ENCODE data around the gene CXCL3.

CXCL3 gene

GRCh38 chr4:74056114-74056857 lies 17.8 kb upstream of the CXCL3 start:
- in situ Hi-C loops (cut with MboI; ENCODE audit: low sequenced_read_pairs), result no loop called here

- in situ Hi-C loops (cut with MboI; ENCODE audit: low sequenced_read_pairs), result no loop called here
These were observed 17.0 kb upstream of the CXCL3 start for GRCh38 chr4:74055498-74055897.

DNA sequence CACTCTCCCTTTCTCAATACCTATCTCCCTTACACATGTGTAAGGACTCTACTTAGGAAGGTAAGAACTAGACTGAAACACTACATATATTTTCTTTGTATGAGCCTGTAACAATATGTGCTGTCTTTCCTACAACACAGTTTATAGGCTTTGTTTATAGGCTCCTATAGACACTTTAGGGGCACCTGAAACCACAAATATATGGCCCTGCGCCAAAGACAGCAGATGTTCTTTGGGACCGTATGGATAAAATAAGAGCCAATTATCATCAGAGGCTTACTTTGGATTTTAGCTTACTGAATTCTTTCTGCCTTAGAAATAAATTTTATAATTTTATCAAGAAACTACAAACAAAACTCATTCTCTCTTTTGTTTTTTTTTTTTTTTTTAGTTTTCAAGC lies 16.6 kb upstream of the CXCL3 start:
- in situ Hi-C loops (cut with MboI; ENCODE audit: low sequenced_read_pairs), result no loop called here

DNA sequence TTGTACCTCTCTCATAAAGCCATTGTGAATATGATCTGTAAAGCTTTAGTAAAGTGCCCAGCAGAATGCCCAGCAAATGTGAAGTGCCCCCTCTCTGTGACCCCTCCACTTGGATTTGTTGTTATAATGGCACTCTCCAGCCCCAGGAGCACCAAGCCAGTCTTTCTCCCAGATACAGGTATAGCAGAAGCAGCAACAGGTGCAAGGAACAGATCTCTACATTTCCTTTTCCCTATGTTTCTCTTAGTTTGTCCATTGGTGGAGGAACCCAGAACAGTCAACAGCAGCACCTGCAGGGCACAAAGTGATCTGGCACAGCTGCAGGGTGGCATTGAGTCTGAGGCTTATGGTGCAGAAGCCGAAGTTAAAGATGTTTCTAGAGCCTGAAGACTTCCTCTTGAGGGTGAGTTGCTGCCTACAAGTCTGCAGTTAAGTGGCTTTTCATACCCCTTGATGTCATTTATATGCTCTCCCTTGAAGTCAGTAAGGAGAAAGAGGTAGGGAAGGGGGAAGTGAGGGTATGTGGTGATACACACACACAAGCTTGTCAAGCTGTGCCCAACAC lies 16.1 kb upstream of the CXCL3 start:
- in situ Hi-C loops (cut with MboI; ENCODE audit: low sequenced_read_pairs), result no loop called here

DNA sequence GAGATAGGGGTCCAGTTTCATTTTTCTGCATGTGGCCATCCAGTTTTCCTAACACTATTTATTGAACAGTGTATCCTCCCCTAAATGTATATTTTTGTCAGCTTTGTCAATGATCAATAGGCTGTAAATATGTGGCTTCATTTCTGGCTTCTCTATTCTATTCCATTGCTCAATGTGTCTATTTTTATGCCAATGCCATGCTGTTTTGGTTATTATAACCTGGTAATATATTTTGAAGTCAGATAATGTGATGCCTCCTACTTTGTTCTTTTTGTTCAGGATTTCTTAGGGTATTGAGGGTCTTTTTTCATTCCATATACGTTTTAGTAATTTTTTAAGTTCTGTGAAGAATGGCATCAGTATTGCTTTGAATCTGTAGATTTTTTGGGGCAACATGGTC lies 8.7 kb upstream of the CXCL3 start:
- in situ Hi-C loops (cut with MboI; ENCODE audit: low sequenced_read_pairs), result no loop called here

- in situ Hi-C loops (cut with MboI; ENCODE audit: low sequenced_read_pairs), result no loop called here
These were observed 7.3 kb upstream of the CXCL3 start for GRCh38 chr4:74045772-74046171.

GRCh38 chr4:74045247-74045646 lies 6.8 kb upstream of the CXCL3 start:
- in situ Hi-C loops (cut with MboI; ENCODE audit: low sequenced_read_pairs), result no loop called here

GRCh38 chr4:74044677-74045076 lies 6.2 kb upstream of the CXCL3 start:
- in situ Hi-C loops (cut with MboI; ENCODE audit: low sequenced_read_pairs), result no loop called here

DNA sequence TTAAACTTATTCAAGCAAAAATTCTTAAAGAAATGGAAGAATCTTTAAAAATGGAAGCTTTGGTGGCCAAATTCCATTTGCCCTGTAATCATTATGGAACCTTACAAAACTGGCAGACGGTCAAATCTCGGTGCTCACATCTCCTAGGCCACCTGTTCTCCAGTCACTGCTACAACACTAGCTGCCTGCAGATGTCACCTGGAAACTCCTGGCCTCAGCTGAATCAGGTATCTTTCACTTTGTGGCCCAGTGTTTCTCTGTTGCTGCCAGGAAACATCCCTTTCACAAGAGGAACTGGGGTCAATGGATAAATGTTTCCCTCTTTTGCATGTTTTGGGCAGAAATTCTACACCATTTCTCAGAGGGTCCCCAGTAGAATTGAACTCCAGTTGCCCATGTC lies 4.2 kb upstream of the CXCL3 start:
- in situ Hi-C loops (cut with MboI; ENCODE audit: low sequenced_read_pairs), result no loop called here

DNA sequence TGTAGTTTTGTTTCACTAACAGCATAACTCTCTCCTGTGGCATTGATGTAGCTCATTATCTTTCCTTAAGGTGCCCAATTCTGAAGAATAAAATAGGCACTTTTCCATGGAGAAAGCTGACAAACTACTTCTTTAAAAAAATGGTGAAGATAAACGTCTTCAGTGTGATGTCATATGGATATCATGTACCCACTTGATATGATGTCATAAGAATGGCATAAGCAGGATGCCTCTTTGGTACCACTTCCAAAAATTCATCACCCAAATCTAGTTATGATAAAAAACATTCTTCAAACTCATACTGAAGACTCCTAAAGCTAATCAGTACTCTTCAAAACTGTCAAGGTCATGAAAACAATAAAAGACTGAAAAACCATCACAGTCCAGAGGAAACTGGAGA lies 2.9 kb upstream of the CXCL3 start:
- in situ Hi-C loops (cut with MboI; ENCODE audit: low sequenced_read_pairs), result no loop called here

GRCh38 chr4:74039315-74039763 lies 850 bp upstream of the CXCL3 start:
- in situ Hi-C loops (cut with MboI; ENCODE audit: low sequenced_read_pairs), result no loop called here

DNA sequence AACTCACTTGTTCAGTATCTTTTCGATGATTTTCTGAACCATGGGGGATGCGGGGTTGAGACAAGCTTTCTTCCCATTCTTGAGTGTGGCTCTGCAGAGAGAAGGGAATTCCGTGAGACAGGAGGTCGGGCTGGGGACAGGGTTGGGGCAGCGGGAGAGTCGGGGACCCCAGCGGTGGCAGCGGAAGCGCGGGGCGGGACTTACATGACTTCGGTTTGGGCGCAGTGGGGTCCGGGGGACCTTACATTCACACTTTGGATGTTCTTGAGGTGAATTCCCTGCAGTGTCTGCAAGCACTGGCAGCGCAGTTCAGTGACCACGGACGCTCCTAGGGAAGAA lies 434 bp downstream of the CXCL3 start:
- in situ Hi-C loops (cut with MboI; ENCODE audit: low sequenced_read_pairs), result no loop called here

DNA sequence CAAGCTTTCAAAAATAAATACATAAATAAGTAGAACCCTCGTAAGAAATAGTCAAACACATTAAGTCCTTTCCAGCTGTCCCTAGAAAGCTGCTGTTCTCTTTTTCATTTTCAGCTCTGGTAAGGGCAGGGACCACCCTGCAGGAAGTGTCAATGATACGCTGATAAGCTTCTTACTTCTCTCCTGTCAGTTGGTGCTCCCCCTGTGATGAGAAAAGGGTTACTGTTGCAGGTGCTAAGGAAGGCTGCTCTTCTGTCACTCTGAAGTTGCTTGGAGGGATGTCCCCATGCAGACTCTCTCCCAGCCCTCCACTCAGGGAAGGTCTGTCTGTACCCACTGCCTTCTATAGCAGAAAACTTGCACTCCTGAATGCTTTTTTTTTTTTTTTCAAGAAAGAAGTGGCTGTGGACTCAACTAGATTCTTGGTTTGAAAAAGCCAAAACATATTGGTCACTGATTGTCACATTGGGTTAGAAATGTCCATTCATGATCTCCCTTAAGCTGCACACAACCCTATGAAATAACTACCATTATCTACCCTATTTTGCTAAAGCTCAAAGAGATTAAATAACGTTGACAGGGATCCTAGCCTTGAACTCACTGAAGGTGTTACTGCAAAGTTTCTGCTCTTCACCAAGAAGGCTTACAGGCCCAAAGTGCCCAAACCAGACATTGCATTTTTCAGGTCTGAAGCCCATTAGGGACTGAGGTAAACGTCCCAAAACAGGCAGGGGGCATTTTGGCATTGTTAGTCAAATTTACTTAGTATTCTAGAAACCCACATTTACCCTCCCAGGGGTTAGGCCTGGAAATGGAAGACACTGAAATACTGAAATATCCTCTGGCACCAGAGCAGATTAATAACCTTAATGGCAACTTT lies 1.2 kb downstream of the CXCL3 start:
- in situ Hi-C loops (cut with MboI; ENCODE audit: low sequenced_read_pairs), result no loop called here

- in situ Hi-C loops (cut with MboI; ENCODE audit: low sequenced_read_pairs), result no loop called here
These were observed 4.8 kb downstream of the CXCL3 start for GRCh38 chr4:74033739-74034138.

DNA sequence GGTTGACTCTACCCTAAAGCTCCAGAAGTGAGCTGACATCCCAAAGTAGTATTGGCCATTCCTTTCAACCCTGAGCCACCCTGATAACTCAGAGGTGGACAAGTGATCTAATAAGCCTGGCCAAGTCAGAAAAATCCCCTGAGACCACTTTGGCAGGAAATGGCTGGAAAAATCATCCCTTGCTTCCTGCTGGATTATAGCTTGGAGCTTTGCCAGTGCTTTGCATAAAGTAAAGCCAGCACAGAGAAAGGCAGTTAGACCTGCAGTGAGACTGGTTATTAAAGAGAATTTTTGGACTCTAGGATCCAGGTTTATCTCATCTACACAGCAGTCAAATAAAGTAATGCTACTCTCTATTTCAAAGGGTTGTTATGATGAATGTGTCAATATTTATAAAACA lies 6.4 kb downstream of the CXCL3 start:
- in situ Hi-C loops (cut with MboI; ENCODE audit: low sequenced_read_pairs), result no loop called here

DNA sequence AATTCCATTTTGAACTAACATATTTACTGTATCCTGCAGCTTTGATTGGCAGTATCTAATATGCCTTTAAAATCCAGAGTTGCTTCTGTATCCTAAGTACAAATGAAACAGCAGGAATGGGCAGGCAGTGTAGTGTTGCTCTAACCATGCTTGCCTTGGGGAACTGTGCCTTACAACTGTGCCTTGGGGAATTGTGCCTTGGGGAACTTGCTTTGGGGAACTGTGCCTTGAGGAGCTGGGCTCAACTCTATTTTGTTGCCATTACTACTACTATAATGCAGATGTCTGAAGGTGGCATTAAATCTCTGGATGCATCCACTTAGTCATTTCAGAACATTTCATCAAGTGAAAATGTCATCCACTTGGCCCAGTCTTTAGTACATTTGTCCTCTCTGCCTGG lies 6.9 kb downstream of the CXCL3 start:
- in situ Hi-C loops (cut with MboI; ENCODE audit: low sequenced_read_pairs), result no loop called here

DNA sequence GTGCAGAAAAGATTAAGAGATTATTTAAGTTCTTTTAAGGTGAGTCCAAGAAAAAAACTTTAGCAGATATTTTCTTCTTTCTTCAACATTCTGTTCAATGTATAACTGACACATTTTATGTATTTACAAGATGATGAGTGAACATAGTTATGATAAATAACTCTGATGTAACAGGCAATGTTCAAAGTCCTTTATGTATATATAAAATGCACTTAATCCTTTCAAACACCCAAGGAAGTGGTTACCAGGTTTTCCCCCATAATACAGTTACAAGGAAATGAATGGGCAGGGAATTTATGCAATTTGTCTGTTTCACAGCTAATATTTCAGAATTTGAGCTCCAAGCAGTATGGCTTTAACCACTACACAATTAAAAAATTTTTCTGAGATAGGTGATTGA lies 8.2 kb downstream of the CXCL3 start:
- in situ Hi-C loops (cut with MboI; ENCODE audit: low sequenced_read_pairs), result no loop called here

GRCh38 chr4:74028504-74028903 lies 10.0 kb downstream of the CXCL3 start:
- in situ Hi-C loops (cut with MboI; ENCODE audit: low sequenced_read_pairs), result no loop called here

DNA sequence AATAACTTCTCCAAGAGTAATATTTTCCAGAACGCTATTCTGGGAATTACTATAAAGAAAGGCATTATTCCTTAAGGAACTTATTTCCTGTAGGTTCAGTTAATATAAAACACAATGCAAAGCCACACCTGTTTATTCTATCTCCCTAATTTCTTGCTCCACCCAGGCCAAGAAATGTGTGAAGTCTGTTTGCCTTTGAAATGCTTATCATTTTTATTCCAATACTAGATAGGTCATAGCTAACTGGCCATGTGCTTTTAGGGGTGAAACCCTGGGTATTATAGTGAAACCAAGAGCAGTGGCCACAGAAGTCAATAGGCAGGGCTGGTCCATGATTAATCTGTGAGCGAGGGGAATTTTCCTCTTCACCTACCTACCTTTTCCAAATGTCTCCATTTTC lies 14.8 kb downstream of the CXCL3 start:
- in situ Hi-C loops (cut with MboI; ENCODE audit: low sequenced_read_pairs), result no loop called here

- in situ Hi-C loops (cut with MboI; ENCODE audit: low sequenced_read_pairs), result no loop called here
These were observed 16.9 kb downstream of the CXCL3 start for GRCh38 chr4:74021601-74022000.

DNA sequence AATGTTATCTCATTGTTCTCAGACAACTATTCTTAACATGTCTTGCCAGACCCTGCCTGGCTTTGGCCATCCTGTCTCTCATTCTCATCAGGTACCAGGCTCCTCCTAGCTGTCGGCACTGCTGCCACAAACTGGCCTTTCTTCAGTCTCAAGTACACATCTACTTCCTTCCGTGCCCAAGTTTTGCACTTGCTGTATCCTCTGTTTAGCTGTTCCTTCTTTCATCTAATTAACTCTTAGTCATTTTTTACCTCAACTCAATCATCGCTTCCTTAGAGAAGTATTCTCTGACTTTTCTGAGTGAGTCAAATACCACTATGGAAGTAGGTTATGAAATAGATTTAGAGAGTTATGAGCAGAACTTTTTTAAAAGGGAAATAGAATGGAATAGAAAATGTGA lies 19.7 kb downstream of the CXCL3 start:
- in situ Hi-C loops (cut with MboI; ENCODE audit: low sequenced_read_pairs), result no loop called here

DNA sequence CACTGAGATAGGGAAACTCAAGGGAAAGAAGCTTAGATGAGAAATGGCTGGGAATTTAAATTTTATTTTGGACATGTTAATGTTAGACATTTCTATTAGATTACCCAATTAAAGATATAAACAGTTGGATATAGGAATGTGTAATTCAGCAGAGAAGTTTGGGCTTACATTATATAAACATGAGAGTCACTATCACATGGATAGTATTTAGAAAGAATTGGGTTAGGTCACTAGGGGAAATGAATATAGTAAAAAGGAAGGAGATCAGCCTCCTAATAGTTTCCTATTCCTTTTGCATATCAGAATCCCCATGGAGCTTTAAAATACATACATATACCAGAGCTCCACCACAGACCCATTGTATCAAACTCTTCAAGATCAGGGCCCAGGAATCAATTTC lies 20.4 kb downstream of the CXCL3 start:
- in situ Hi-C loops (cut with MboI; ENCODE audit: low sequenced_read_pairs), result no loop called here
